ENCODE results near the gene SPRED2.

The SPRED2 gene

DNA sequence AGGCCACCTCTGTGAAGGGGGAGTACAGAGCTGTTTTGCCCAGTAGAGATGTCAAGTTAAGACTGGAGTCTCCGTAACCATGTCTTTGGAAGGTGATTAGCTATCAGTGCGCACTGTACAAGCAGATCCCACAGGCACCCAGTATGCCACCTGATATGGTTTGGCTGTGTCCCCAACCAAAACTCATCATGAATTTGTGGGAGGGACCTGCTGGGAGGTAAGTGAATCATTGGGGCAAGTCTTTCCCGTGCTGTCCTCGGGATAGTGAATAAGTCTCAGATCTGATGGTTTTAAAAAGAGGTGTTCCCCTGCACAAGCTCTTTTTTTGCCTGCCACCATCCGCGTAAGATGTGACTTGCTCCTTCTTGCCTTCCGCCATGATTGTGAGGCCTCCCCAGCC lies 114.6 kb downstream of the SPRED2 start:
- TF ChIP-seq, protein P1, sequence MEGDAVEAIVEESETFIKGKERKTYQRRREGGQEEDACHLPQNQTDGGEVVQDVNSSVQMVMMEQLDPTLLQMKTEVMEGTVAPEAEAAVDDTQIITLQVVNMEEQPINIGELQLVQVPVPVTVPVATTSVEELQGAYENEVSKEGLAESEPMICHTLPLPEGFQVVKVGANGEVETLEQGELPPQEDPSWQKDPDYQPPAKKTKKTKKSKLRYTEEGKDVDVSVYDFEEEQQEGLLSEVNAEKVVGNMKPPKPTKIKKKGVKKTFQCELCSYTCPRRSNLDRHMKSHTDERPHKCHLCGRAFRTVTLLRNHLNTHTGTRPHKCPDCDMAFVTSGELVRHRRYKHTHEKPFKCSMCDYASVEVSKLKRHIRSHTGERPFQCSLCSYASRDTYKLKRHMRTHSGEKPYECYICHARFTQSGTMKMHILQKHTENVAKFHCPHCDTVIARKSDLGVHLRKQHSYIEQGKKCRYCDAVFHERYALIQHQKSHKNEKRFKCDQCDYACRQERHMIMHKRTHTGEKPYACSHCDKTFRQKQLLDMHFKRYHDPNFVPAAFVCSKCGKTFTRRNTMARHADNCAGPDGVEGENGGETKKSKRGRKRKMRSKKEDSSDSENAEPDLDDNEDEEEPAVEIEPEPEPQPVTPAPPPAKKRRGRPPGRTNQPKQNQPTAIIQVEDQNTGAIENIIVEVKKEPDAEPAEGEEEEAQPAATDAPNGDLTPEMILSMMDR (IDR thresholded peaks at IDR 0.05): no peak

DNA sequence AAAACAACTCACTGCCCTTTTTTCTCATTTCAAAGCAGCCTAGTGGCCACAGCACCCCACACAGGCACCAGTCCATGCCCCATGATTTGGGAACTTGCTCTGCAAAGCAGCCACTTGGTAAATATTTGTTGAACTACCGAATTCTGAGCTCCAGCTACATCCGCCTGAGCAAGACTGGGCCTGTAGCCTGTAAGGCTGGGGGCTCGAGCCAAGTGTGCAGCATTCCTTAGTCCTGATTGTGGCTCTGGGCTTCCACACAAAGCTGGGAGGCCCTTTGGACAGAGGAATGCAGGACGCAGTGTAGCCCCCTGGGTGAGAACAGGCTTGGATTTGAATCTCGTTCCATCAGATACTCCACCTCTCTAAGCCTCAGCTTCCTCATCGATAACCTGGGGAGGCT lies 116.3 kb downstream of the SPRED2 start:
- TF ChIP-seq, protein P1 (IDR thresholded peaks at IDR 0.05): no peak

GRCh38 chr2:65314801-65315441 lies 117.5 kb downstream of the SPRED2 start:
- TF ChIP-seq, protein P1 (IDR thresholded peaks at IDR 0.05): no peak

DNA sequence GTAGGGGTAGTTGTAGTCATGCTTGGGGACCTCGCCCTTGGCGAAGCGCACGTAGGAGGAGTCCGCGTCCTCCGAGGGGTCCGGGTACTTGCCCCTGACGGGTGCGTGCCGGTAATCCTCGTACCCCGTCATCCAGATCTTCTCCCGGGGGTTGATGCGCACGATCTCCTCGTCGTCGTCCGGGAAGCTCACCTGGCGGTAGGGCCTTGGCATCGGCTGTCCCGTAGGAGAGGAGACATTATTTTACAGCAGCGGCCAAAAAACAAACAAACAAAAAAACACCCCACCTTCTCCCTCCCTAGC lies 118.5 kb downstream of the SPRED2 start:
- TF ChIP-seq, protein P1 (IDR thresholded peaks at IDR 0.05): no peak

DNA sequence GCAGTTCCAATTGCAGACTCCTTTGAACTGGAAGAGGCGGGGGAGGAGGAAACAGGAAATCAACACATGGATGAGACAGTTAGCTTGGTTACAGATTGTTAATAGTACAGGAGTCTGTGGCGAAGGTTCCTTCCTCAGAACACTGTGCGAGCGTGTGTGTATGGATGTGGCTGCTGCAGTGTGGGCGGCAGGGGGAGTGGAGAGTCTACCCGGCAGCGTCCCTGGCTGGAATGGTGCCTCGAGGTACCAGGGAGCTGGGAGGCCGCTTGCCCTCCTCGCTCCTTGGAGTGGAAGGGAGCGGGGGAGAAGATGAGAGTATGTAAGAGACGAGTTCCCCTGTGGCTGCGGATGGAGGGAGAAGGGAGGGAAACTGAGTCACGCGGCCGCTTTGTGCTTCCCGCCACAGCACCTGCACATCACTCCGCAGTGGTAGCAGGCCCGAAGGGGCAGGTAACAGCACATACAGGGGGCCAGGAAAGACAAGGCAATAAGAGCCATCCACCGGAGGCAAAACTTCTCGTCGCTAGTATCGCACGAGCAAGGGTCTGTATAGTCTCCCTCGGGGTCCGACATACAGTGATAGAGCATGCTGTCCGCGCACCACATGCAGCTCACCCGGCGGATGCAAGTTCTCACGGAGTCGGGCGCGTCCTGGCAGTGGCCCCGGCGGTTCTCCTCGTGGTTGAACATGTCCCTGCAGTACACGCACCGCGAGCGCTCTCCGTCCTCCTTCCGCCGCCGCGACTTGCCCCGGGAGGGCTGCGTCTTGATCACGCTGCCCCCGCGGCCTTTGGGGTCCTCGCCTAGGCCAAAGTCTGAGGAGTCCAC lies 119.1 kb downstream of the SPRED2 start:
- TF ChIP-seq, protein P1 (IDR thresholded peaks at IDR 0.05): no peak

DNA sequence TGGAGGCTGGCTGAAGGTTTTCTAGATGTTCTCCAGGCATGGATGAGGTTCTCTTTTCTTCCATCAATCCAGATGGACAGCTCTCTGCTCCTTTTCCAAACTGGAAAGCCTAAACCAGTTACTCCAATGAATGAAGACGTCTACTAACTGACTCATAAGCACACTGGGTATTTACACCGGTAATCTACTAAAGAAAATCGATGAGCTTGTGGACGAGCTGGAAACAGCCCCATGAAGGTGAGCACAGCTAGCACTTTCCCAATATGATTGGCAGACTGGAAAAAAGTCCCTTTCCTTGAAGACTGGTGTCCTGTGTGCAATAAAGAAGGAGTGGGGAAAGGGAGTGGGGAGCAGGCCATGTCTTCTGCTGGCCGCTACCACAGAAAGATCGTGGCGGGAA lies 120.8 kb downstream of the SPRED2 start:
- TF ChIP-seq, protein P1 (IDR thresholded peaks at IDR 0.05): no peak

GRCh38 chr2:65311049-65311448 lies 121.3 kb downstream of the SPRED2 start:
- TF ChIP-seq, protein P1 (IDR thresholded peaks at IDR 0.05): no peak

Data from LNCAP (cell line).